Coronary artery (tissue), 2 donors: ENCODE data around the gene SLX9.

Source experiments
- DNase-seq: peaks from one replicate; pipeline ENCODE4 v3.0.0-alpha.2; 2017; ENCODE audit warnings: low spot score
- H3K27ac ChIP-seq, 2 donors: fragments of 200-600 bp; sonication (generic); one replicate each; pipeline ENCODE4 v1.5.1; 2016 to 2019
- H3K4me3 ChIP-seq: fragments of 200-600 bp; sonication (generic); 2 replicates; pipeline ENCODE4 v1.5.1; 2016; ENCODE audit warnings: mild to moderate bottlenecking, moderate library complexity
- TF ChIP-seq, protein P1 (sequence below): fragments of 200-600 bp; sonication (generic); IDR thresholded peaks from one replicate; pipeline ENCODE4 v1.5.1; 2019; ENCODE audit warnings: antibody characterized with exemption

The SLX9 gene

DNA sequence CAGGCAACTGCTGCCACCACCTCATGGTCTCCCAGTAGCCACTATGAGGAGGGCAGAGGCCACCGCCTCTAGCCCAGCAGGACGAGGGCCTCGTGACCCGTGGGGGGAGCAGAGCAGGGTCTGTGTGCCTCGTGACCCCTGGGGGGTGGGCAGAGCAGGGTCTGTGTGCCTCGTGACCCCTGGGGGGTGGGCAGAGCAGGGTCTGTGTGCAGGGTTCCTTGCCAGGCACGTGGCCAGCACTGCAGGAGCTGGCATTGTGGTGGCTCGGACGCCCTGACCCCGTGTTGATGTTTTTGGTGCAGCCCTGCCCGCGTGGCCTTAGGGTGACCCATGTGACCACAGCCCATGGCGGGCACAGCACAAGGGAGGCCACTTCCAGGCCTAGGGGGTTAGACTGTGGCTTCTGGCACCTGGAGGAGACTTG, 52.8 kb downstream of the SLX9 start:
- DNase-seq: no peak
- Histone ChIP-seq H3K4me3 (no peak overlapping the region), H3K27ac (no peak overlapping the region)
- TF ChIP-seq, protein P1, sequence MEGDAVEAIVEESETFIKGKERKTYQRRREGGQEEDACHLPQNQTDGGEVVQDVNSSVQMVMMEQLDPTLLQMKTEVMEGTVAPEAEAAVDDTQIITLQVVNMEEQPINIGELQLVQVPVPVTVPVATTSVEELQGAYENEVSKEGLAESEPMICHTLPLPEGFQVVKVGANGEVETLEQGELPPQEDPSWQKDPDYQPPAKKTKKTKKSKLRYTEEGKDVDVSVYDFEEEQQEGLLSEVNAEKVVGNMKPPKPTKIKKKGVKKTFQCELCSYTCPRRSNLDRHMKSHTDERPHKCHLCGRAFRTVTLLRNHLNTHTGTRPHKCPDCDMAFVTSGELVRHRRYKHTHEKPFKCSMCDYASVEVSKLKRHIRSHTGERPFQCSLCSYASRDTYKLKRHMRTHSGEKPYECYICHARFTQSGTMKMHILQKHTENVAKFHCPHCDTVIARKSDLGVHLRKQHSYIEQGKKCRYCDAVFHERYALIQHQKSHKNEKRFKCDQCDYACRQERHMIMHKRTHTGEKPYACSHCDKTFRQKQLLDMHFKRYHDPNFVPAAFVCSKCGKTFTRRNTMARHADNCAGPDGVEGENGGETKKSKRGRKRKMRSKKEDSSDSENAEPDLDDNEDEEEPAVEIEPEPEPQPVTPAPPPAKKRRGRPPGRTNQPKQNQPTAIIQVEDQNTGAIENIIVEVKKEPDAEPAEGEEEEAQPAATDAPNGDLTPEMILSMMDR: no peak

DNA sequence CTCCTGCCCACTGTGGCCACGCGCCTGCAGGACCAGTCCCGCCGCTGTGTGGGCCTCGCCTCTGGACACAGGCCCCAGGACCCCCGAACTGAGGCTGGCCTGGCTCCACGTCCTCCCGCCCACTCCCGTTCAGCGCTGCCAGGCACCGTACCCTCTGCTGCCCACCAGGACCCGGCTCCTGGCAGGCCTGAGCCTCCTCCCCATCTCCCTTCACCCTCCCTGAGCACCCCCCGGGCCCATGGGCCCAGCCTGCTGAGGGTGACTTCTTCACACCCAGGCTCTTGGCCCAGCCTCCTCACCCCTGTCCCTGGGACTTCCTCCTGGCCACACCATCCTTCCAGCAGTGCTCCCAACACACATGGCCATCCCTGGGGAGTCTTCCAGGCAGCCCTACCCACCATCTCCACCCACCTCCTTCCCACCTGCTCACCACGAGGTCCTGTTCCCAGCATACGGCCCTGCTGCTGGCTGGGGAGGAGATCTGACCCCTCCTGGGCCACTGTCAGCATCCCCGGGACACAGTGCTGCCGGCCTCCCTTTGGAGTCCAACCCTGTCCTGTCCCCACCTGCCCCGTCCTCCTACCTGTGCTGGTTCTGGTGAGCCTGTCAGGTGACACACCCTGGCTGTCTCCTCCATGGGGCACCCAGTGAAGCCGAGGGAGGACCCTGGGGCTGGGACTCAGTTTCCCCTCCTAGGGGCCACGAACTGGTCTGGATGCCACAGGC, 53.7 kb downstream of the SLX9 start:
- TF ChIP-seq, protein P1: no peak
- Histone ChIP-seq H3K4me3 (no peak overlapping the region), H3K27ac (peak overlapping the region in 1 of 2 donors; percentile 22)
- no peak for DNase-seq

DNA sequence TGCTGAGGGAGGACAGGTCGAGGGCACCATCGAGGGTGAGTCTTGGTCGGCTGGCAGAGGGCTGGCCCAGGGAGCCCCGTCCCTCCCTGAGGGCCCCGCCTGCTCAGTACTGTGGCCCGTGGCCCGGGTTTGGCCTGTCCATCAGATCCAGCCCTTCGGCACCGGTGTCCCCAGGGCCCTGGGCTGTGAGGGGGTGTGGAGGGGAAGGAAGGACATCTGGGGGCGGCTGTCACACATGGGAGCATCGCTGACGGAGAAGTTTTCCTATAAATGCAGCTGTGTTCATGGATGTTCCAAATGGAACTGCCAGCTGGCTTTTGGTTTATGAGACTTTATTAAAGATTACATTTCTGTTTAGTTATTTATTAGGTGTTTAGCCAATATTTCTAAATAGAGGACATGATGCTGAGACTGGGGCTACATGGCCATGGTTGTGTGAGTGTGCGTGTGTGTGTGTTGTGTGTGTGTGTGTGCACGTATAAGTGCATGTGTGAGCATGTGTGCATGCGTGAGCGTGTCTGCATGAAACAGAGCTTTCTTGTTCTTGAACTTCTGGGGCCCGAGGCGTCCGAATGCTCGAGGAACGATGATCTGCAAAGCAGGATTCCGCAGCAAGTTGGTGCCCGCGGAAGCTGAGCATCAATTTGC, 54.3 kb downstream of the SLX9 start:
- TF ChIP-seq, protein P1: no peak
- no peak for DNase-seq
- Histone ChIP-seq H3K4me3 (no peak overlapping the region), H3K27ac (peak overlapping the region; percentile 22 to 59)

DNA sequence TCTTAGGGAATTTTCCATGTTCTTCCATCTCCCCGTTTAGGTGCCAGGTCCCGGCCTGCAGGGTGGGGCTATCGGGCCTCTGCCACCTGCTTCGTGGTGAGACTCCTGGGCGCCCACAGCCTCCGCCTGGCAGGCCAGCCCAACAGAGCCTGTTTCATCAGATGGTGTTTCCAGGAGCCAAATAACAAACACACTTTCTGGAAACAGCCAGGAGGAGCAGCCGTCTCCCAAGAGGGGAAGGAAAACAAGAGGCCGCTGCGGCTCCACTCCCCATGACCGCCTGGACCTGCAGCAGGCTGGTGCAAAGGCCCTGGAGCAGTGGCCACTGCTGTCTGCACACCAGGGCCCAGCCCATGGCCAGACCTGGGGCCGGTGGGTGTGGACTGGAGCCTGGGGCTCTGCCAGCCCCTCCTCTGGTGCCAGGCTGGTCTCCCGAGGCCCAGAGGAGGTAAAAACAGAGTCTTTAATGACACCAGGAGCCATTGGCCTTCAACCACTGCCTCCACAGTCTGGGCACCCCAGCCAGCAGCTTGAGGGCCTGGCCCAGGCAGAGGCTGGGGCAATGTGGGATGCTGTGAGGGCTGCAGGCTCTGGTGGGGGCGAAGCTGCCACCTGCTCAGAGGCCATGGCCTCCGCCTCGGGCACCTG, 55.0 kb downstream of the SLX9 start:
- TF ChIP-seq, protein P1: no peak
- H3K4me3 ChIP-seq: no peak overlapping the region
- no peak for DNase-seq
- peak overlapping the region in 1 of 2 donors; percentile 59 for H3K27ac ChIP-seq

DNA sequence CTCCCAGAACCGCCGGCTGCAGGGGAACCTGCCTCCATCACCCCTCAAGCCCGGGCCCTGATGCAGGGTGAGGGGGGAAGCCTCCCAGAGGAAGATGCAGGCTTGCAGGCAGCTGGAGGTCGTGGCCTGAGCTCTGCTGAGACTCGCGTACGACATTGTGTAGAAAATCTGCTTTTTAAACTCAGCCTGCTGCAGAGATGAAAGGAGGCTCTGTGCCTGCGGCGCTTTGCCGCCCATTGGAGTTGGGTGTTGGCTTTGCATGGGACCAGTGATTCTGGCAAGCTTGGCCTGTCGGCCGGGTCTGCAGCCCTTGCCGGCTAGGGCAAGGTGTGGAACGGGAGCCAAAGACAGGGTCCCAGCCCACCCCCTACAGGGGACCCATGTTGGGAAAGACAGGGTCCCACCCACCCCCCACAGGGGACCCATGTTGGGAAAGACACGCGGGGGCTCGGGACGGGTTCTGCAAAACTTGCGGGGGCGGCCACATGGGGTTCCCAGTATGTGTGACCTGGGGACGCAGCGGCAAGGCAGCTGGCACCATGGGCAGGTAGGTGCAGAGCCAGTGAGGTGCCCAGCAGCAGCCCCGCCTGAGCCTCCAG, 55.6 kb downstream of the SLX9 start:
- no peak overlapping the region for H3K4me3 ChIP-seq
- H3K27ac ChIP-seq: peak overlapping the region in 1 of 2 donors; percentile 59
- TF ChIP-seq, protein P1: no peak
- DNase-seq: no peak

DNA sequence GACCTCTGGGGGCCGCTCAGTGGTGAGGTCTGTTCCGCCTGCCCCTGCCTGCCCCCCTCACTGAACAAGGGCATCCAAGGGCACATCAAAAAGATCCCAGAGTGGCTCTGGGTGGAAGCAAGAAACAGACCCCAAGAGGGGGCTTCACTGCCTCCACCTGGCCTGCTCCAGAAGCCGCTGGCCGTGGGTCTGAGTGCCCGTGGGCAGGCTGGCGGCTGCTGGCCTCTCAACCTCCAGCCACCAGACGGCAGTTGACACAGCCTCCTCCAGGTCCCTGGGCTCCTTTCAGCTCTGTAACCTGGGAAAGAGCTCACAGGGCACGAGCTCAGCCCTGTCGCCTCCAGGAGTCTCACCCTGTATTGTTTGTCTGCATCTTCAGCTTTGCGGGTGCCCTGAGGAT, 56.3 kb downstream of the SLX9 start:
- no peak for DNase-seq
- Histone ChIP-seq H3K4me3 (no peak overlapping the region), H3K27ac (no peak overlapping the region)
- TF ChIP-seq, protein P1: no peak
